DMS79 treated with DMSO at 0.1 percent for 48 hours (cell line): ENCODE measurements around the gene LRPPRC.
"Not testable (repeated sequence)": the region's sequence is repeated elsewhere in the genome, so short reads cannot be mapped to it uniquely, and the experiment has no call there.

Experiments
- DNase-seq: peaks from one replicate; lab custom pipeline; 2025; lab: John Stamatoyannopoulos, UW

Gene LRPPRC

DNA sequence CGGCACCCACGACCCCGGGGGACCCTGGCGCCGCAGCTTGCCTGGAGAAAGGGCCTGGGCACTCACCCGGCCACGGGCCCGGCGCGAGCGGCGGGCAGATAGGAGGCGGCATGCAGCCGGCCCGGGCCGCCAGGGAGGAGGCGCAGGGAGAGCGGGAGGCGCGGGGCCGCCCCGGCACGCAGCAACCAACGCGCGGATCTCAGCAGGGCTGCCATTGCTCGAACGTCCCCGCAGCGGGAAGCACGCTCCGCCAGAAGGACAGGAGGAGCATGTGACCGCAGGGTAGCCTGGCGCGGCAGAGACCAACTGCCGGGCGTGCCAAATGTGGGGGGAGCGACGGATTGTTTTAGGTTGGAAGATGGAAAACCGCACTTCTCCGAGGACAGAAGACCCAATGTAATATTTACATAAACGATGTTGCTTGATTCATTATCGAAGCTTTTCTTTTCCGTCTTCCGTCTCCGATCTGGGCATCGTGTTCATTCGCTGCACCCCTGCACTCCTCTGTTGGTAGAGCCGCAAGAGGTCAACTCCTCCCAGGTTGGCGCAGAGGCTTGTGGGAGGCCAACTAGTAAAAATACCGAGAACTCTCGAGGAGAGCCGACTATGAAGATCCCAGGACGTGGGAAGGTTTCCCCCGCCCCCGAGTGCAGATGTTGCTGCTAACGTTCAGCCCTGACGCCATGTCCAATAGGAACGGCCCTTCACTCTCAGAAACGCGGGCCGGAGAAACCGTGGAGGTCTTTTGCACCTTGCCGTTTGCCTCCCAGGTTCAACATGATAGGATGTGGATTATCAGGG lies at the start of gene LRPPRC:
TSS of gene LRPPRC (minus strand) at position 257 of the 801 bp plus-strand sequence. CDS start at position 215, 42 bp downstream.
- peak; percentile 93 for DNase-seq

DNA sequence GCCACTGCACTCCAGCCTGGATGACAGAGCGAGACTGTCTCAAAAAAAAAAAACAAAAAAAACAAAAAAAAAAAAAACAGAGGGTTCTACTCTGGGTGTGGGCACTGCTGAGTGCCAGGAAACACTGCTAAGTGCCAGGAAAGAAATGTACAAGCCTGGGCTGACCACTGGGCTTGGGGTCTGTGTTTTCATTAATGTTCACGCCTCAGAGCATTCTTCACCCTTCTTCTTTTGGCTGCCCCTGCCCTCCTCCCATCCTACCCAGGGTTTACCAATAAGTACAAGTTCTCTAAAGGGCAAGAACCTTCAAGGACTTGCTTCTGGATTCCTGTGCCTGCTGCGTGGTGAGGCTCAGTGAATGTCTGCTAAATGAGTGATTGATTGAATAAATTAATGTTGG lies 49.3 kb upstream of the LRPPRC start:
- no peak for DNase-seq

DNA sequence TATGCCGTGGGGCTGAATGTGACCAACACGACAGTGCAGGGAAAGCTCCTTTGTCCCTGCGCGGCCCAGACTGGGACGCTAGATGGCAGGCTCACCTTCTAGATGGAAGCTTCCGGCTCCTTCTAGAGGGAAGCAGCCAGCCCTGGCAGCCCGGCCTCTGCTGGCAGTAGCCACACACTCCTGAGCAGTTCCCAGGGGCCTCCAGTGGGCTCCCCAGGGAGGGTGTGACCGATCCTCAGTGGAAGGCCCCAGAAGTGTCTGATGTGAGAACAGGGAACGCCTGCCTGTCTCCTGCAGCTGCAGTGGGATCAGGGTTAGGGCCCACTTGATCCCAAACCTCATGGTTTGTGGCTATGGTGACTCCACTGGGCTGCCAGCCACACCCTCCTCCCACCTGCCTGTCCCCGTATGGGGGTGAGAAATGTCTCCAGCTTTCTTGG lies 48.5 kb upstream of the LRPPRC start:
- DNase-seq: peak; percentile 78

DNA sequence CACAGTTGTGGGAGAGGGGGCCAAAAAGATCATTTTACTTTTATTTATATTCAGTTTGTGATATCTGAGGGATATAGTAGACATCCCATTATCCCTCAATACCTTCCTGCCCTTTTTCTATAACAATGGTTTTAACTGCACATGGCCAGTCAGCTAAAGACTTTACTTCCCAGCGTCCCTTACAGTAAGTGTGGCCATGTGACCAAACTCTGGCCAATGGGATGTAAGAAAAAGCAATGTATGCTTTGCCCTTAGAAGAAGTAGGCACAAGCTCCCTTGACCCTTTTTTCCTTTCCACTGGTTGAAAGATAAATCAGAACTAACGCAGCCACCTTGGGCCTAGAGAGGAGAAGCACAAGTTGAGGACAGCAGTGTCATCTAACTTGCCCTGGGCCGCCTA lies 44.6 kb upstream of the LRPPRC start:
- no peak for DNase-seq

DNA sequence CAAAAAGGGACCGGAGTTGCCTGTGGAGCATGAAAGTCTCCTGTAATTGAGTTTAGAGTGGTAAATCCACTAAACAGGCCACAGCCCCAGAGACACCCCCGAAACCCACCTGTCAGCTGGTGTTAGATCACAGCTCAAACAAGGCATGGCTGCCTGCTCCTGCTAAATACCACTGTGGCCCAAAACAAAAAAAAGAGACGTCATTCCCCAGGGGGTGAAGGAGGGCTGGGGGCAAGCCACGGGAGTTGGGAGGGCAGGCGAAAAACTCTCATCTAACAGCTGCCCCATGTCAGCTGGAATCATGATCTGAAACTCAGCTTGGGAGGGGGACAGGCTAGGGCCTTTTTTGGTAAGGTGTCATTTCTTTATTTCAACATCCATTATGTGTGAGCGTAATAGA lies 42.5 kb upstream of the LRPPRC start:
- DNase-seq: no peak

DNA sequence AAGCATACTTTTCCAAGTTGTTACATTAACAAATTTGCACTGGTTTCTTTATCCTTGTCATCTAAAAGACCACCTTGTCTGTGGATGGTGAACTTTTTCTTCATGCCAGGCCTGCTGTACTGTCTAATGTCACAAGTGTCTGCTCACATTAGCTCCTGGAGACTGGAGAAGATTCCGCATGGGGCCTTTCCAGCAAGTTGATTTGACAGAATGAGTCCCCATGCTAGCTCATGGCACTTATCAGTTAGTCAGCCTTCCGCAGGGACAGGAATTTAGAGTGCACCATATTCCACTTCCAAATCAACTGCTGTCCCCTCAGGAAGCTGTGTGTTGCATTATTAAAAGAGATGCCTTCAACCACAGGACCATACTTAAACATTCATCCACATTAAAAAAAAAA lies 41.4 kb upstream of the LRPPRC start:
- DNase-seq: no peak

DNA sequence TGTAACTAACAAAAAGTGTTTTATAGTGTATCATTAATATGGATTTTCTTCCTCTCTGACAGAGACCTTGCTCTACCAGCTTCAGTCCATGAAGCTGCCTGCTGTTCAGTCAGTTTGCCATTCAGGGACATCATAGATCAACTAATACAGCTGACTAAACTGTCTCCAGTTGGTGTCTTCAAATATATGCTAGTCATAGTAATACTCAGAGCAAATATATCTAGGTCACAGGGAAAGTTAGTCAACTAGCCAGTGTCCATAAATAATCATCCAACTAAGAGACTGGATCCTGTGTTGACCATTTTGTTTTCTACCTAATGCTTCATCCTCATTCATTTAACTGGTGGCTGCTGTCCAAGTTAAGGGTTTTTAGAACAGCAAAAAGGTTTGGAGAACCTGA lies 38.2 kb upstream of the LRPPRC start:
- no peak for DNase-seq

DNA sequence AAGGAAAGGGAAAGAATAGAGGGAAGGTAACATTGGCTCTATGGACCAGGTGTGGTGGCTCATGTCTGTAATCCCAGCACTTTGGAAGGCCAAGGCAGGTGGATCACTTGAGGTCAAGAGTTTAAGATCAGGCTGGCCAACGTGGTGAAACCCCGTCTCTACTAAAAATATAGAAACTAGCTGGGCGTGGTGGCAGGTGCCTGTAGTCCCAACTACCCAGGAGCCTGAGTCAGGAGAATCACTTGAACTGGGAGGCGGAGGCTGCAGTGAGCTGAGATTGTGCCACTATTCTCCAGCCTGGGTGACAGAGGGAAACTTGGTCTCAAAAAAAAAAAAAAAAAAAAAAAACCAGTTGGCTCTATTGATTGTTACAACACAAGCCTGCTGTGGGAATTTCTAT lies 31.3 kb upstream of the LRPPRC start:
- DNase-seq: not testable (repeated sequence)

DNA sequence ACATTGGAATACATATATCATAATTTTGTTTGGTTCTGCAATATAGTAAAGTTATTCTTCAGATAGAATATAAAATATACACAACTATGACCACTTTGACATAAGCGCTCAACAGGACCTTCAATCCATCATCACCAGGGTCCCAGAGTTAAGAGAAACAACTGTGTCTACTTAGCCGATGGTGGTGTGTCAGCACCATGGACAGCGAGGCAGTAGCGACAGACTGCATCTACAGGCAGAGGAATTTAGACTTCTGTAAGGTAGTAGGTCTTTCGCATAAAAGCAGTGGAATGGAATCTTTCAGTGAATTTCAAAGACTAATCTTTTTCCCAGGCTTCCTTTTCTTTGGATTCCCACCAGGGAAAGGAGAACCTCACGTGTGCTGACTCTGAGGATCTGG lies 20.5 kb upstream of the LRPPRC start:
- DNase-seq: no peak

DNA sequence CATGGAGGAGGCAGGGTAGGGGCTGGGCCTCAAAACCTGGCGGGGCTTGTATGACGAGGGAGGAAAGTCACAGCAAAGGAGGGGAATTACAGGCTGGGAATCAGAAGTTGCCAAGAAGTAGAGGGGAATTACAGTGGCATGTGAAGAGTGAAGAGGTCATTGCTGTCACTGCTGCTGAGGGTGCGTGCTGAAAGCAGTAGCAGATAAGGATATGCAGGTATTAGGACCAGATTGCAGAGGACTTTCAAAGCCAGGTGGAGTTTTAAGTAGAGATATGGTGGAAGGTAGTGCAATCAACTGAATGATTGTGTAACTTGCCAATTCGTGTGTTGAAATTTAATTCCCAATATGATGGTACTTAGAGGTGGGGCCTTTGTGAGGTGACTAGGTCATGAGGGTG lies 19.4 kb upstream of the LRPPRC start:
- no peak for DNase-seq

DNA sequence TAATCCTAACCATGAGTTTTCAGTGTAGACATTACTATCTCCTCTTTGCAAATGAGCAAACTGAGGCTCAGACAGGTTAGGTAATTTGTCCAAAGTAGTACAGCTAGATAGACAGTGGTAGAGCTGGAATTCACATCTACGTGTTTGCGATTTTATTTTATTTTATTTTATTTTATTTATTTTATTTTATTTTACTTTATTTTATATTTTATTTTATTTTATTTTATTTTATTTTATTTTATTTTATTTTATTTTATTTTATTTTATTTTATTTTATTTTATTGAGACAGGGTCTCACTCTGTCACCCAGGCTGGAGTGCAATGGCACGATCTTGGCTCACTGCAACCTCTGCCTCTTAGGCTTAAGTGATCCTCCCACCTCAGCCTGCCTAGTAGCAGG lies 17.4 kb upstream of the LRPPRC start:
- not testable (repeated sequence) for DNase-seq

DNA sequence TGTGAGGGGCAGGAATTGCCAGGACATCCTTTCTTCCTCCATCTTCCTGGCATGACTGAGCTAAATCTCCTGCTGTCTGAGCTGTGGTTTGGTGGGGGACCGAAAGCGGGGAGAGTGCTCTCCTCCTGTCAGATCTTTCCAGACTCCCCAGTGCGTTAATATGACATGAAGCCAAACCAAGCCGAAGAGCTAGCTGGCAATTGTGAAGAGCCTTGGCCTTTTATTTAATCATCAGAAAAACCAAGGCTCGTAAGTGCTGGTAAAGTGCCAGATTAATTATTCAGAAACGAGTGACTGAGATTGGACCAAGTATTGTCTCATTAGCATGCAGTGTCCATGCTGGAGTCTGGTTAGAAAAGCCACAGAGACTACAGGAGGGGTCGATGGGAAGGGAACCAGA lies 14.5 kb upstream of the LRPPRC start:
- peak; percentile 86 for DNase-seq

DNA sequence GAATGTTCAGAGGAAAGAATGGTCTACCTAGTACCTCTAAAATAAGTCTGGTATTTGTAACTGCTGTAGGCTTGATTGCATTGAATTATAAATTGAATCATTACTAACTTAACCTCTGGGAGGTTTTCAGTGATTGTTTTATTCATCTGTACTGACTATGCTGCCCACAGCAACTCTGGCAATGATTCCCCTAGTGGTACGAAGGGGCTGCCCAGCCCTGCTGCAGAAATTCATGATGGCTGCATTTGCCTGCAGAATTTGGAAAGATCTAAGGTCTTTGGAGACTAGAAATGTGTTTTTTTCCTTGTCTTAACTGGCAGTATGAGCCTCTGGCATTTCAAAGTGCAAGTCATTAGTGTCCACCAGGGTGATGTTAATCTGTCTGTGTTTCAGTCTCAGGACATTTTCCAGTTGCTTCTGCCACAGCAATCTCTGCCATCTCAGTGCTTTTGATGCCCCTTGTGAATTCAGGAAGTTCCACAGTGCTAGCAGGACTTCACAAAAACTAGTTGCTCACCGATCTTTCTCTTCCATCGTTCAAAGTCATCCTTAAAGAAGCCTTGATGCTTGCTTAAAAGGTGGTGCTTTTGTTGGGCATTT lies 13.4 kb upstream of the LRPPRC start:
- DNase-seq: no peak

DNA sequence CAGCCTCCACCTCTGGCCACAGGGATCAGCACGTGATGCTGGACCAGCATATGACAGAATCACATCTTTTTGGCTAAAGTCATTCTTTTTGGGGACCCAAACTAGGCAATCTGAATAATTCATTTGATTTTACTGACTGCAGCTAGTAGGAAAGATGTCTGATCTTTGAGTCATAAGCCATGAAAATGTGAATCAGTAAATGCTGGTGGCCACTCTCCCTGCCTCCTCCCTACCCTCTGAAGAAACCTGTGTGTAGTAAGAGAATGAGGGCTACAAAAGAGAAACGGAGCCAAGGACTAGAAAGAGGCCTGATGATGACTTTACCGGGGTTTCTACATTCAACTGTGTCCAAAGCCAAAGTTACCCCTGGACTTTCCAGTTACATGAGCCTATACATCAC lies 10.1 kb upstream of the LRPPRC start:
- DNase-seq: no peak

DNA sequence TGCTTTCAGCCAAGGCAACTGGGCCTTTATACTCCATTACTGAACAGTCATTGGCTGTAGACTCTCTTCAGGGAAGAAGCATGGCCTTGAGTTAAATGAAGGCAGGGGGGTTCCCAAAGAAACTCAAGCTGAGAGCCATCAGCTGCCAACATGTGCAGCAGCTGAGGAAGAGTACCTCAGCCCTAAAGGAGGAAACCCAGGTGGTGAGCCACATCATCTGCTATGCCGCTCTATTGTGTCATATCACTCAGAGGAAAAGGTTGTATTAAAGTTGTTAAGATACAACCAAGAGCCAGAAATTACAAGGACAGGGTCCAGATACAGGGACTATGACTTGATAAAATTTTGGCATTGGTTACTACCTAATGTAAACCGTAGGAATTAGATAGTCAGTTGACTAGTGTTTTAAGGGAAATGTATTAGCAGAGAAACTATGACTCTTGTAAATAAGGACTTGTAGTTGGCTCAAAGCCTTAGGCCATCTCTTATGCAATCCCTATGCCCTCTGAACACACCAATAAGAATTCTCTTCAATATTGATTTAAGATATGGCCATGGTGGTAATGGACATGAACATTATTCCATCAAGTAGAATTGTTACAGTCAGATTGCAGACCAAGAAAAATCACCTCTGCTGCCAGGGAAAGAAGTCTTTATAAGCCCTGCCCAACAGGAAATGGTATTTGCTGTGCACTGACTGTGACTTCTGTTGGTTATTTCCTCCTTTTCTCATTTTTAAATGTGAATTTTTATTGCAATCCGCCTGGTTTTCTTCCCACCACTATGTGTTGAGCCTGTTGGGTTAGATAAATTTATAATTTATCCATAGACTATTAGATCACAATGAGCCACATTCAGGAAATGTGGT lies 9.2 kb upstream of the LRPPRC start:
- no peak for DNase-seq

DNA sequence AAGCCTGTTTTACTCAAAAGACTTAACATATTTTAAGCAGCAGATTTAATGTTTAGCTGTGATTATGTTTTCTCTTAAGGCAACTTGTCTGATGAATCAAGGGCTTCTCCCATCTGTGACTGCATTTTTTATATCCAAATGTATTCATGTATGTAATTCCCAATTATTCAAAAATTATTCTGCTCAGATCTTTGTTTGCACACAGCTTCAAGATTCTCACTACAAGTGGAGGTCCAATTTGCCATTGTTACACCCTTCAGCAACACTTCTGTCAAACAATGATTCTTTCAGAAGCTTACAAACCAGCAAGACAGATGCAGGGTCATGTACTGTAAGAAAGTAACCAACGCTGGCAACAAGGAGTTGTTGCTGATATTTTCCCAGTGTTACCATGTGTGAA lies 5.9 kb upstream of the LRPPRC start:
- no peak for DNase-seq

DNA sequence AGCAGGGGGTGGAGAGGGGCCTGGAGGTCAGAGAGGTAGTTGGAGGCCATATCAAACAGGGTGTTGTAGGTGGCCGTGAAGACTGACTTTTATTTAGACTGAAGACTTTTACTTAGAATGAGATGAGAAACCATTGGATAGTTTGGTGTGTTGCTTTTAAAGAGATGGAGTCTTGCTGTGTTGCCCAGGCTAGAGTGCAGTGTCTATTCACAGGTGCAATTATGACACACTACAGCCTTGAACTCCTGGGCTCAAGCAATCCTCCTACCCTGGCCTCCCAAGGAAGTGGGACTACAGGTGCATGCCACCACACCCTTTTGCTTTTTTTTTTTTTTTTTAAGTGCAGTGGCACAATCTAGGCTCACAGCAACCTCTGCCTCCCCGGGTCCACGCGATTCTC lies 2.5 kb upstream of the LRPPRC start:
- no peak for DNase-seq

DNA sequence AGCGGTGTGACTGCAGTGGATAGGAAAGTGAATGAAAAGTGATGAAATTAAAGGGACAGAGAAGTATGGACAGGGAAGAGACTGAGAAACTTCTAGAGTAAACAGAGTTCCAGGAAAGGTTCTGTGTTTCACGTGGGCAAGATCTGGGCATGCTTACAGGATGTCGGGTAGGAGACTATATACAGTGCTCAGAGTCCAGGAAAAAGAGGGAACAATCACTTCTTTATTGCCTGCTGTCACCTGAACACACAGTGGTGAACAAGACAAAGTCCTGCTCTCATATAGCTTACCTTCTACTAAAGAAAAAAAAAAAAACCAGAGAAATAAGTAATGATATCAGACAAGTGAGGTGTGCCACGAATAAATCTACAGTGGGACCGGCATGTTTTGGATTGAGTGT lies 2.4 kb downstream of the LRPPRC start:
- no peak for DNase-seq

DNA sequence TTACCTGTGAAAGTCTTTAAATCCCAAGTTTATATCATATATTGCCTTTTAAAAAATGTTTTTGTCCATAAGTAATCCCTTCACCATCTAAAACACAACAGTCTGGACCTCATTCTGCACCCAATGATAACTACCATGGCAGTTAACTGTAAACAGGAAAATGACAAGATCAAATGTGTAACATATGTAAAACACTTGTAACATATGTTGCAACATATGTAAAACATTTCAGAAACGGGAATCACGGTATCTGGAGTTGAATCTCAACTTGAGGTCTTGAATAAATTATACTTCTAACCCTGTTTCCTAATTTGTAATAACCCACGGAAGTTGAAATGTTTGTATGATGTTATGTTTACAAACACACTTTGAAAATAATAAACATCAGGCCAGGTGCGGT lies 6.2 kb downstream of the LRPPRC start:
- no peak for DNase-seq

DNA sequence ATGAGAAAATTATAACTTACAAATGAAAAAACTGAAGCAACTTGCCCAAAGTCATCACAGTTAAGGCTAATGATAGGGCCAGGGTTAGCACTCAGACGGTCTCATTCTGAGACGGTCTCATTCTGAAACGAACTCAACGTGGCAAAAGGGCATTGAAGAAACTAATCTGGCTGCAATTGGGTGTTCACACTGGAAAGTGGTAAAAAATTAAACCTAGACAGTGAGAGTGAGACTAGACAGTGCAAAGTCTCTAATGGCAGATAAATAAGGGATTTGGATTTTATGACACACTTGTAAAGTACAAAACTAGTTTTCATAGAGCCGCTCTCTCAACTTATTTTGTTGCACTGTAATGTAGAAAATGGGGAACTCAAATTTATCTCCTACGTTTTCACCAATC lies 9.2 kb downstream of the LRPPRC start:
- no peak for DNase-seq

DNA sequence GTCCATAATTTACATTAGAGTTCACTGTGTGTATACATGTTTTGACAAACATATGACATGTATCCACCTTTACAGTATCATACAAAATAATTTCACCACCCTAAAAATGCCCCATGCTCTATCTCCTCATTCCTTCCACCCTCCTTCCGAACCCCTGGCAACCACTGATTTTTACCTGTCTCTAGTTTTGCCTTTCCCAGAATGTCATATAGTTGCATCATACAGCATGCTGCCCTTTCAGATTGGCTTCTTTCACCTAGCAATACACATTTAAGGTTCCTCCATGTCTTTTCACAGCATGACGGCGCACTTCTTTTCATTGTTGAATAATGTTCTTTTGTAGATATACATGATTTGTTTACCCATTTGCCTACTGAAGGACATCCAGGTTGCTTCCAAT lies 10.4 kb downstream of the LRPPRC start:
- DNase-seq: no peak

DNA sequence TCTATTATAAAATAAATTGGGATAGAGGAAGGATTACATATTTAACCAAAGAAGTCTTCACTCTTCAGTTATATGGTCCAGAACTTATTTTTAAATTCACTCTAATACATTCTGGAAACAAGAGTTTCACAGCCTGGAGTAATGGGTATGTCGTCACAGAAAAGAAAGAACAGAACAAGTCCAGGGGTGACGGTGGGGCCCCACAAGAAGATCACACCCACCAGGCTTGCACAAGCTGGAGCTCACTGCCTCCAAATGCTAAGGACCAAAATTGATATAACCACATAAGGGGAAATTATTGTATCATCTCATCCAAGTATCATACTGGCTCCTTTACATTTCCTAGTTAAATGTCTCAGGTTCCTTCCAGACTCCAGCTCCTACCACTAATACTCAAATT lies 11.3 kb downstream of the LRPPRC start:
- DNase-seq: no peak

DNA sequence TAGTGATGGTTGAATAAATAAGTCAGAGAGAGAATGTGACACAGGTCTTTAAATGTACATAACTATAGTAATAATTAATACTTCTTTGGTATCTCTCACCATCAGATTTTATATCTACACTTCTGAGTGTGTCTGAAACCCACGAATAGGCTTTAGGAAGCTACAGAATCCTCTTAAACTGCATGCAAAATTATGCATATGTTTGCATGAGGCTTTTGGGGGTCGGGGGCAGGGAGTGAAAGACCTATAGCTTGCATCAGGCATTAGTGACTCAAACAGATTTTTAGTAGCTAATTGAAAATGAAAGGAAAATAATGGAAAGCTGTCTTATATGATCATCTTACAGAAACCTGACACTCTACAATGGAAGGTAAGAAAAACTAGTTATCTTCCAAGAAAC lies 14.9 kb downstream of the LRPPRC start:
- DNase-seq: no peak
